Neuron (in vitro differentiated cells): Measurements from ENCODE around the gene MAP2K5.

Experiments
- H2AFZ ChIP-seq: one replicate; pipeline ENCODE4 v1.6.1; 2013; ENCODE audit warnings: low read depth, mild to moderate bottlenecking, inconsistent platforms, low read length, moderate library complexity
- H3K27me3 ChIP-seq: one replicate; pipeline ENCODE4 v1.6.1; 2013; ENCODE audit warnings: low read length; ENCODE audit not compliant: insufficient read depth
- H3K36me3 ChIP-seq: one replicate; pipeline ENCODE4 v1.6.1; 2013; ENCODE audit warnings: low read length; ENCODE audit not compliant: insufficient read depth
- H3K4me1 ChIP-seq: one replicate; pipeline ENCODE4 v1.6.1; 2013; ENCODE audit warnings: low read length; ENCODE audit not compliant: insufficient read depth
- H3K4me3 ChIP-seq: 2 replicates; pipeline ENCODE4 v1.5.1; 2013; ENCODE audit warnings: mild to moderate bottlenecking, low read length, moderate library complexity
- H3K9me3 ChIP-seq: one replicate; pipeline ENCODE4 v1.6.1; 2013; ENCODE audit warnings: low read length

The MAP2K5 gene

DNA sequence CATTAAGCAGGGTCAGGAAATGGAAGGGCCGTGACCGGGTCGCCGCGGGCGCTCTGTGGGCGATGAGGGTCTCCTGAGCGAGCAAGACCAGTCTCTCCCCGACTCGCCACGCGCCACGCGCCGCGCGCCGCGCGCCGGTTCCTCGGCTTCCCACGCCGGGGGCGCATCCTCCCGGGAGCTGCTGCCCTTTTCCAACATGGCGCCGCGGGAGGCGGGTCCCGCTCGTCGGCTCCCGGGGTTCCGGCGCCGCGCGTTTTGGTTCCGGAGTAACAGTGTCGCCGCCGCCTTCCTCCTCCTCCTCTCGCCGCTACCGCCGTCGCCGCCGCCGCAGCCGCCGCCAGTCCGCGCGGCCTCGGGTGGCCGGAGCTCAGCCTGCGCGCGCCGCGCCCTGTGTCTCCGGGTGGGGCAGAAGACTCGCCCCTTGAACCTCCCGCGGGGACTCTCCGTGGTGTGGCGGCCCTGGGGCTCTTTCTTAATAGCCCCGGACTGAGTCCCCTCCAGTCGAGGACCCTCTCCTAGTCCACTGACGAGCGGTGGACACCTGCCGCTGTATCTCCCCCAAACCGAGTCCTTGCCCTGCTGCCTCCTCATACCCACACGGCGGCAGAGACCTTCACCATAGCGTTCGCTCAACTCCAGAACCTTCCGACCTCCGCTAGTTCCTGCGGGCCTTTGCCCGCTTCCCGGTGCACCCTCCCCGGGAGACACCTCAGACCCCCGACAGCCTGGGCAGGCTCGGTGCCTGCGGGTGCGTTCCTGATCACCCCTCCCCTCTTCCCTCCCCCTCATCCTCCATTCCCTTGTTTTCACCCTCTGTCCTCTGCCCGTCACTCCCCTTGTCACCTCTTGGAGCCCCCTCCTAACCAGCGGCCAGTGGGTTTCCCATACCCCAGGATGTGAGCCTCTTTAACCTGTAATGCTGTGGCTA lies at the start of gene MAP2K5:
Gene MAP2K5, plus strand, starts transcription at position 284 of the 928 bp plus-strand sequence. Its CDS starts 633 bp downstream, at position 917.
- no peaks in the 10 kb centered on the region for H3K9me3 ChIP-seq
- peaks cover 17% of the 10 kb centered on the region for H3K4me1 ChIP-seq
- H3K4me3 ChIP-seq = peak within 1 kb of the TSS; percentile 98
- peak within 1 kb of the TSS; percentile 82 for H2AFZ ChIP-seq
- H3K27me3 ChIP-seq = no peaks in the 10 kb centered on the region
- H3K36me3 ChIP-seq = peaks cover 6% of the 10 kb centered on the region

DNA sequence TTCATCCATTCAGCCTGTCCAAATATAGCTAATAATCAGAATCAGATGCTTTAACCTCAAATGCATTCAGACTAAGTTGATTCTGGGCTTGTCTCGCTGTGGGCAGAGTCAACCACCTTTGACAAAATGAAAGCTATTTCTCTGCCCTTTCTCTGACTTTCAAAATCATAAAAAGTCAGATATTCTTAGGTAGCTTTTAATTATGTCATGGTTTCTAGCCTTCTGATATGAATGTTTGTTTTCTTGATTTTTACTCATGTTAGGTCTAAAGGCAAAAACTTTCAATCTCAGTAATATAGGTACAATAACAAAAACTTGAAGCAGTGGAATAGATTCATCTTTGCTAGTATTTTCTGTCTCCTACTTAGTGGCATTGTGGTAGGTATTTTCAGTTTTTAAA lies 46.9 kb upstream of the MAP2K5 start:
- Histone ChIP-seq H3K4me1 (no peaks in the 10 kb centered on the region), H3K9me3 (no peaks in the 10 kb centered on the region), H2AFZ (no peak overlapping the region), H3K36me3 (no peaks in the 10 kb centered on the region), H3K27me3 (no peaks in the 10 kb centered on the region), H3K4me3 (no peak overlapping the region)

DNA sequence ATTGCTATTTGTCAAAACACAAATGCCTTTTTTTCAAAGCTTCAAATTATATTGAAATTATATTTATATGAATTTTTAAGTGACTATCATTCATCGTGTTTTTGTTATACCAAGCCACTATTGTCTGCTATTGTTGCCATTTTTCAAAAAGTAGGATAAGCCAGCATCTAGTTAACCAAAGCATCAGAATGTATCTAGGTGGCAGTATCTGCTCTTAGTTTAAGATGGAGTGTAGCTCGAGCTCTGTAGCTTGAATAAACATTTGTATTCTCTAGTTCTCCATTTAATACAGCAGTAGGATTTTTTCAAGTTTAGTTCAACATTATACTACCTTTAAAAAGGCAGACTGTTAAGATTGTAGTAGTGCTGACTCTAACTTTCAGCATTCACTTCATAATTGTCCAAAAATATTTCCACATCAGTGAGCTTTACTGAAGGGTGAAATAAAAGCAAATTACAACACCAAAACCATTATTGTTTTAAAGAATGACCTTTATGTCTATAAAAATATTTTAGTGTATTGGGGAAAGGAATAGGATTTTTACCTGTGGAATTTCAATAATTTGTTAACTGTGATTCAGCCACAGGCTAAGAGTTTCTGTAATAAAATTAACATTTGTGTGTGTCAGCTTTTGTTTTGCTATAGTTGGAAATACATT lies 41.2 kb upstream of the MAP2K5 start:
- Histone ChIP-seq H3K27me3 (no peaks in the 10 kb centered on the region), H3K4me3 (no peak overlapping the region), H2AFZ (no peak overlapping the region), H3K36me3 (no peaks in the 10 kb centered on the region), H3K9me3 (no peaks in the 10 kb centered on the region), H3K4me1 (peaks cover 9% of the 10 kb centered on the region)

DNA sequence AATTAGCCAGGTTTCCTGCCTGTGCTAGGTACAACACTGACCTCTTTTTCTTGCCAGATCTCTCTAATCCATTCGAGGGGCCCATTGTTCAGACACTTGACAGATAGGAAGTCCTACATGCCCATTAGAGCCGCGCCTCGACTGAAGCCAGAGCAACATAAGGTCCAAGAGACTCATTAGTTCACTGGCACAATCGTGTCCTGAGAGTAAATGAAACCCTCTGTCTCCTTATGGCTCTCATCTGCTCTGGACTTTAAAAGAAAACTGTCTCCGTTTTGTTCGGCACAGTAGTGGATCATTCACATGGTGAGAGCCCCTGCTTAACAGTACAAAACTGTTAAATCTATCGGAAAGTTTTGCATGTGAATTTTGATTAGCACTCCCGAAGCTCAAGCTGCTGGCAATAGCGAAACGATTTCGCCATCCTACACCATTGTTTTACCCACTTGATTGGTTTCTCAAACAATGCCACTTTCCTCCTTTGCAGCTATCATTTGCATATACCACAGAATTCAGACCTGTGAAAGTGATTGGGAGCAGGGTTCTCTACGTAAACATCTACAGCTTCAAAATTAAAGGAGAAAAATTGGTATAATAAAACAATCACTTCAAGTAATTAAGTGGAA lies 40.6 kb upstream of the MAP2K5 start:
- H3K36me3 ChIP-seq = no peaks in the 10 kb centered on the region
- no peak overlapping the region for H2AFZ ChIP-seq
- H3K9me3 ChIP-seq = no peaks in the 10 kb centered on the region
- H3K27me3 ChIP-seq = no peaks in the 10 kb centered on the region
- no peak overlapping the region for H3K4me3 ChIP-seq
- H3K4me1 ChIP-seq = peaks cover 9% of the 10 kb centered on the region

DNA sequence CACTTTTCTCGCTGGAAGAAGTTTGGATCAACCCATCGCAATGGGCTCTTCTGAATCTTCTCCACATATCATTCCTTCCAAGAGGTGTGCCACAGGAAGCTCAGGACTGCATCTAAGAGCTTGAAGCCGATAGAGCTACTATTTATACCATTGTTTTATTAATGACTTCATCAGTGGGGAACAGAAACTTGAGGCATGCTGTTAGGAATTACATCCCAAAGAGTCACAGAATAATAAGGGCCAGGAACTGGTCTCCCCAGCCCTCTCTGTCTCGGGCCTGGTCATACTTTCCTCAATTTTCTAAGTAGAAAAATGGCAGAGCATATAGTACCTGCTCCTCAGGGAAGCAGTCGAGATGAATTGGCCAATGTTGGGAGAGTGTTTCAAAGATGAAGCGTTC lies 38.4 kb upstream of the MAP2K5 start:
- Histone ChIP-seq H3K27me3 (no peaks in the 10 kb centered on the region), H3K4me3 (no peak overlapping the region), H3K4me1 (peaks cover 9% of the 10 kb centered on the region), H3K36me3 (no peaks in the 10 kb centered on the region), H2AFZ (no peak overlapping the region), H3K9me3 (no peaks in the 10 kb centered on the region)

DNA sequence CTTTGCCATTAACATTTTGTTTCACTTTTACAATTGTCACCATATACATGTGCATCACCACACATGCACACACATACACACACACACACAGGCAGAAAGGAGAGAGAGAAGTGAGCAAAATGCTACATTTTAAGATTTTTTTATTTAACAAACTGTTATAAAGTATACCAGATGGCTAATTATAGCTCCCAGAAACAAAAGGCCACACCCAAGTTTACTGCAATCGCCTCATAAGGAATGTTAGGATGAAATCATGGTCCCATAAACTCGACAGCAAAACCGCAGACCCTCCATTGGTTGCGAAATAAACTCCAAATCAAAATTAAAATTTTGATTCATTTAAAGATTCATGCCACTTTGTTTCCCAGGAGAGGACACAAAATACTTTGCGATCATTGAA lies 37.7 kb upstream of the MAP2K5 start:
- H3K9me3 ChIP-seq = no peaks in the 10 kb centered on the region
- no peak overlapping the region for H2AFZ ChIP-seq
- H3K4me1 ChIP-seq = peaks cover 9% of the 10 kb centered on the region
- H3K4me3 ChIP-seq = no peak overlapping the region
- no peaks in the 10 kb centered on the region for H3K27me3 ChIP-seq
- no peaks in the 10 kb centered on the region for H3K36me3 ChIP-seq

DNA sequence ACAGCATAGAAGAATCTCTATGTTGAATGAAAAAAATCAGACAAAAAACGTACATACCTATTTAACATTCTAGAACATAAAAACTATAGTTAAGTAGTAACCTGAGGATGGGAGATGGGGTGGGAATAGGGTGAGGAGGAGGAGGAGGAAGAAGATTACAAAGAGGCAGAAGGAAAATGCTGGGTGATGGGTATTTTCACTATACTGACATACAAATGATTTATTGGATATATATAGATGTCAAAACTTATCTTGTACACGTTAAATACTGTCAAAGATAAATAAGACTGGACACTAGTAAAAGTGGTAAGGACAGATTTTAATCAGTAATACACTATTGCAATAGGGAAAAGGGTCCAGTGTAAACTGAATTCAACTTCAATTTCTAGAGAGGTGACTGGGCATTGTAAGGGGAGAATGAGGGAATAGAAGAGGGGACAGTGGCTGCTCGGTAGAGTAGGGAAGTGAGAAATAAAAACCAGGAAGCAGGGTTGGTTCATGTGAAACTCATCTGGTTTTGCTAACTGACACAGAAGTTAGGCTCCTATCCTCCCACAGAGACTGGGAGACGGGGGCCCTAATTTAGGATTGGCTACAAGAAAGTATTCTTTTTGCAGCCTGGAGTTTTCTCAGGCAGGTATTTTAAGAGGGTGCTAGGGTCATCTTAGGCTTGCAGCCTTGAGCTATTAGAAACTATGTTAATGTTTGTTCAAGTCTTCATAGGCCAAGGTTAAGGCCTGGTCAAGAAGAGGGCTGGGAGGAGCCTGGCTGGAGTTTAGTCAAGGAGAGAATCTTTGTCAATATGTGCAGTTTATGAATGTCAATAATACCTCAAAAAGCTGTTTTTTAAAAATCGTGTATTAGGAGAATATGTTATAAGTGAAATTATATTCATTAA lies 36.6 kb upstream of the MAP2K5 start:
- H3K27me3 ChIP-seq = no peaks in the 10 kb centered on the region
- no peaks in the 10 kb centered on the region for H3K36me3 ChIP-seq
- no peaks in the 10 kb centered on the region for H3K9me3 ChIP-seq
- H3K4me3 ChIP-seq = no peak overlapping the region
- peaks cover 9% of the 10 kb centered on the region for H3K4me1 ChIP-seq
- H2AFZ ChIP-seq = no peak overlapping the region

DNA sequence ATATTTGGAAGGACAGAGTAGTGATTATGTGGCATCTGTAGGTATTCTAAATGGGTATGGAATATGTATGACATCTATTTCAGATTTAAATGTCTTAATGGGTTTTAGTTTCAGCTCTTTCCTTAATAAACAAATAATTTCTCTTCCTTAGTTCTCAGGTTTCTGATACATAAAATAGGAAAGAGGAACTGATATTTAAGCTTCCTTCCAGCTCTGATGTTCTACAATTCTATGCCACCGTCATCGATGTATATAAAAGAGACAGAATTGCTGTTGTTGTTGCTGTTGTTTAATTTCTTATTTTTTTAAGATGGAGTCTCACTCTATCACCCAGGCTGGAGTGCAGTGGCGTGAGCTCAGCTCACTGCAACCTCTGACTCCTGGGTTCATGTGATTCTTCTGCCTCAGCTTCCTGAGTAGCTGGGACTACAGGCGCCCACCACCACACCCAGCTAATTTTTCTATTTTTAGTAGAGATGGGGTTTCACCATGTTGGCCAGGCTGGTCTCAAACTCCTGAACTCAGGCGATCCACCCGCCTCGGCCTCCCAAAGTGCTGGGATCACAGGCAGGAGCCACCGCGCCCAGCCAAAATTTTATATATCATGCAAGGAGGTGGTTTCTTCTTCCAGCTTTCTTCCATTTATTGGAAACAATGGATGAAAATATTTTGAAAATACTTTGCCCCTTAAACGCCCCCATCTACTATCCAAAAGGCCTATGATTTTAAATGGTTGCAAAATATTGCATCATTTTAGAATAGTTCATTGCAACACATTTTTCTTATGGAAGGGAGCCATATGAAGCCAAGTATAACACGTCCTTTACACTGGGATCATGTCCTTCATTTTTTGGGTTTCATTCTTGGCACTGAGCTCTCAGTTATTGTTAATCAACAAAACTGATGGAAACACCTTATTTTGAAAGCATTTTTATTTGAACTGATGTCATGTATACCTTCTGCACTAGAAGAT lies 35.4 kb upstream of the MAP2K5 start:
- no peak overlapping the region for H3K4me3 ChIP-seq
- peaks cover under 1% of the 10 kb centered on the region for H3K4me1 ChIP-seq
- no peaks in the 10 kb centered on the region for H3K27me3 ChIP-seq
- H3K9me3 ChIP-seq = no peaks in the 10 kb centered on the region
- H3K36me3 ChIP-seq = no peaks in the 10 kb centered on the region
- H2AFZ ChIP-seq = no peak overlapping the region

DNA sequence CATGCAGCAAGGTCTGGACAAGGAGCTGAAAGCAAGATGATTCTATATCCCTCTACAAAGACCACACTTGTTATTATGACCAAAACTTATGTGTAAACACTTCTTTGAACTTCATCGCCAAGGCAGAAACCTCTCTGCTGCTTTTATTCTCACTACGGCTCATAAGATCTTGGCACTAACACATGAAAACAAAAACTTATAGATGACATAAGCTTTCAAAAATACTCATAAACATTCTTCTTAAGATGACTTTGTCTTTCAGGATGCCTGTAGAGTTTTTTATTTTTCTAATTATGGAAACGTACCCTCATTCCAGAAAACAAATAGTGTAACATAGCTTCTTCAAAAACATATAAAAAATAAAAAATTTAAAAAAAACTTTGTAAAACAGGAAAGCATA lies 34.1 kb upstream of the MAP2K5 start:
- Histone ChIP-seq H3K9me3 (no peaks in the 10 kb centered on the region), H3K4me1 (no peaks in the 10 kb centered on the region), H3K27me3 (no peaks in the 10 kb centered on the region), H3K36me3 (no peaks in the 10 kb centered on the region), H2AFZ (no peak overlapping the region), H3K4me3 (no peak overlapping the region)

DNA sequence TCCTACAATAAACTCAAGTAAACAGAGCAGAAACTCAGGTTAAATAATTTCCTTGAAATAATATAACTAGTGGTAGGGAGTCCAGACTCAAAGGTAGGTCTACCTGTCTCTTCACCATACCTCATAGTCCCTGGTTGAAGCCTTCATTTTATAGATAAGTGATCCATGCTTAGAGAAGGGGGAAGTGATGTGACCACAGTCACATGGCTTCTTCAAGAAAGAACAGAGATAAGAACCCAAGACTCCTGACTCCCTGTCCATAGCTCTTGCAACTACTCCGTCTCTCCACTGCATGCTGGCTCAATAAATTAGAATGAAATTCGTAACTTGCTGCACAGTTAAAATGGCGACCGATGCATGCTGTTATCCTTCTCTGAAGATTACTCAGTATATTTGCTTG lies 32.6 kb upstream of the MAP2K5 start:
- Histone ChIP-seq H3K4me3 (no peak overlapping the region), H3K9me3 (no peaks in the 10 kb centered on the region), H3K27me3 (no peaks in the 10 kb centered on the region), H2AFZ (no peak overlapping the region), H3K36me3 (no peaks in the 10 kb centered on the region), H3K4me1 (no peaks in the 10 kb centered on the region)

DNA sequence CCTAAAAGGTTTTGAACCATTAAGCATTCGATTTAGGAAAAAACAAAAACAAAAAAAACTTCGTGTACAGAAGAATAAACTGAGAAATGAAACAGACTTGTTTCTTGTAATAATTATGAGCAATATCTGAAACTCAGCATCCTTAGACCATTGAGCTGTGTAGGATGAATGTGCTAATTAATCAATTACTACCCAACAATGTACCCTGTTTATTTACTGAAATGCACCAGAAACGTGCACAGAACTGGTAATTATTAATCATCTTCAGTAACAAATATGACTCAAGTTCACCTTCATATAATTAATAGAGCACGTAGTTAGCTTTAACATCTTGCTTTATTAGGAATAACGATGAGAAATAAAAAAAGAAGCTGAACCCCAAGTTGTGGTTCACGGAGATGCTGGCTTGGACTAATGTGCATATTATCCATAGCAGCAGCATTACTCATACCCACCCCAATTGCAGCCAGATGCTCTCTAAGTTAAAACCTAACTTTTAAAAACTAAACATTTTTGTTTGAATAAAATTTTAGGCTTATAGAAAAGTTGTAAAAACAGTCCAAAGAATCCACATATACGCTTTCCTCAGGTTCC lies 31.8 kb upstream of the MAP2K5 start:
- Histone ChIP-seq H3K36me3 (no peaks in the 10 kb centered on the region), H3K4me1 (no peaks in the 10 kb centered on the region), H3K4me3 (no peak overlapping the region), H3K9me3 (no peaks in the 10 kb centered on the region), H3K27me3 (no peaks in the 10 kb centered on the region), H2AFZ (no peak overlapping the region)
